Measurements from ENCODE around the gene TRNAU1AP. TPM values are rescaled to one million over a fixed set of nuclear protein-coding genes. Genes with fewer than 3 reads are reported as not detected.

TRNAU1AP gene
- total RNA-seq, 3 donors from 2014 or later (not counting 1 experiment from before 2014, with no cell fraction given), result 28.3 to 38.7 (median 32.1) TPM

DNA sequence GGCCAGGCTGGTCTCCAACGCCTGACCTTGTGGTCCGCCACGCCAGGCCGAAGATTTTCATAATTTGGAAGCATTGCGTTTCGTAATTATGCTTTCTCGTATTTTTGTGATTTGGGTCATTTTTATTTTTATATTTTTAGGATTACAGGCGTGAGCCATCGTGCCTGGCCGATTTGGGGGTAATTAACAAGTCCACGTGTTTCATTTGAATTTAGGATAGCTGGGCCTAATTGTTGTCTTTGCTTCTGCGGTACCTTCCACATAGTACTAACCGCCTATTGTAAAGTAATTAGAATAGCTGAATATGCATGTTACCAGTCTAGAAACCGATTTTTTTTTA, 46.0 kb upstream of the TRNAU1AP start:
- Mint-ChIP-seq H3K27me3 (ENCODE audit: low read depth in 2 of 2) (no peaks in the 10 kb centered on the region), H3K4me1 (peaks cover 54 to 55% of the 10 kb centered on the region in 2 donors), H3K36me3 (no peaks in the 10 kb centered on the region), H3K9me3 (no peaks in the 10 kb centered on the region), H3K4me3 (peak overlapping the region; percentile 99), H3K27ac (peak overlapping the region; percentile 97 to 99)
- DNase-seq (no peak), ATAC-seq (no peak)
- Histone ChIP-seq H3K4me1 (ENCODE audit: control insufficient read depth, insufficient read depth, low read length) (peaks cover 51% of the 10 kb centered on the region), H3K4me3 (ENCODE audit: low read length) (peak overlapping the region; percentile 80), H3K27me3 (ENCODE audit: control insufficient read depth, insufficient read depth, low read length) (no peaks in the 10 kb centered on the region), H3K36me3 (ENCODE audit: control insufficient read depth, insufficient read depth, low read length) (peaks cover 33% of the 10 kb centered on the region), H3K27ac (ENCODE audit: low read length) (peak overlapping the region; percentile 77), H3K9me3 (ENCODE audit: control insufficient read depth, insufficient read depth, low read length) (no peaks in the 10 kb centered on the region)
- TF ChIP-seq, protein P1, sequence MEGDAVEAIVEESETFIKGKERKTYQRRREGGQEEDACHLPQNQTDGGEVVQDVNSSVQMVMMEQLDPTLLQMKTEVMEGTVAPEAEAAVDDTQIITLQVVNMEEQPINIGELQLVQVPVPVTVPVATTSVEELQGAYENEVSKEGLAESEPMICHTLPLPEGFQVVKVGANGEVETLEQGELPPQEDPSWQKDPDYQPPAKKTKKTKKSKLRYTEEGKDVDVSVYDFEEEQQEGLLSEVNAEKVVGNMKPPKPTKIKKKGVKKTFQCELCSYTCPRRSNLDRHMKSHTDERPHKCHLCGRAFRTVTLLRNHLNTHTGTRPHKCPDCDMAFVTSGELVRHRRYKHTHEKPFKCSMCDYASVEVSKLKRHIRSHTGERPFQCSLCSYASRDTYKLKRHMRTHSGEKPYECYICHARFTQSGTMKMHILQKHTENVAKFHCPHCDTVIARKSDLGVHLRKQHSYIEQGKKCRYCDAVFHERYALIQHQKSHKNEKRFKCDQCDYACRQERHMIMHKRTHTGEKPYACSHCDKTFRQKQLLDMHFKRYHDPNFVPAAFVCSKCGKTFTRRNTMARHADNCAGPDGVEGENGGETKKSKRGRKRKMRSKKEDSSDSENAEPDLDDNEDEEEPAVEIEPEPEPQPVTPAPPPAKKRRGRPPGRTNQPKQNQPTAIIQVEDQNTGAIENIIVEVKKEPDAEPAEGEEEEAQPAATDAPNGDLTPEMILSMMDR (IDR thresholded peaks at IDR 0.05), result no peak
- intact Hi-C loops (cut with micrococcal nuclease), result loop anchor here (1.0 to 5.0 kb wide), 6 partner anchors 135 to 420 kb away; partner anchors contain the start of genes EYA3, TAF12 and YTHDF2
- WGBS (ENCODE audit: insufficient coverage), result under 1% methylated on average over 11 of the region's 14 CpGs

DNA sequence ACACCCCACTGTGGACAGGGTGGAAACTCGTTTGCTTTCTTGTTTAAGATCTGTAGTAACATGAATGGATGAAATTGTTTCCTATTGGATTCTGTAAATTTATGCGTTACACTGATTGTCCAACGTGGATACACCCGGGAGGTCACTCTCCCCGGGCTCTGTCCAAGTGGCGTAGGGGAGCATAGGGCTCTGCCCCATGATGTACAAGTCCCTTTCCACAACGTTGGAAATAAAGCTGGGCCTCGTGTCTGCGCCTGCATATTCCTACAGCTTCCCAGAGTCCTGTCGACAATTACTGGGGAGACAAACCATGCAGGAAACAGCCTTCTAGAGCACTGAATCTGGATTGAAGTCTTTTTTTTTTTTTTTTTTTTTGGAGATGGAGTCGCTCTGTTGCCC, 45.6 kb upstream of the TRNAU1AP start:
- no peak for ATAC-seq
- WGBS (ENCODE audit: insufficient coverage), result 1% methylated on average over 11 of the region's 11 CpGs
- H3K4me3 Mint-ChIP-seq, result peak overlapping the region; percentile 99
- Histone ChIP-seq H3K4me1 (ENCODE audit: control insufficient read depth, insufficient read depth, low read length) (peaks cover 54% of the 10 kb centered on the region), H3K9me3 (ENCODE audit: control insufficient read depth, insufficient read depth, low read length) (no peaks in the 10 kb centered on the region), H3K27ac (ENCODE audit: low read length) (peak overlapping the region; percentile 77), H3K36me3 (ENCODE audit: control insufficient read depth, insufficient read depth, low read length) (peaks cover 36% of the 10 kb centered on the region), H3K4me3 (ENCODE audit: low read length) (peak overlapping the region; percentile 80), H3K27me3 (ENCODE audit: control insufficient read depth, insufficient read depth, low read length) (no peaks in the 10 kb centered on the region)
- no peaks in the 10 kb centered on the region for H3K36me3 Mint-ChIP-seq
- DNase-seq, result peak in 1 of 2 donors; percentile 31
- intact Hi-C loops (cut with micrococcal nuclease), result loop anchor here (2.0 to 5.0 kb wide), 5 partner anchors 135 to 420 kb away; partner anchors contain the start of genes EYA3, TAF12 and YTHDF2
- no peaks in the 10 kb centered on the region for H3K9me3 Mint-ChIP-seq
- H3K27me3 Mint-ChIP-seq (ENCODE audit: low read depth in 2 of 2), result no peaks in the 10 kb centered on the region
- TF ChIP-seq, protein P1 (IDR thresholded peaks at IDR 0.05), result no peak
- H3K4me1 Mint-ChIP-seq, result peaks cover 58 to 59% of the 10 kb centered on the region in 2 donors
- peak overlapping the region; percentile 97 to 99 for H3K27ac Mint-ChIP-seq

DNA sequence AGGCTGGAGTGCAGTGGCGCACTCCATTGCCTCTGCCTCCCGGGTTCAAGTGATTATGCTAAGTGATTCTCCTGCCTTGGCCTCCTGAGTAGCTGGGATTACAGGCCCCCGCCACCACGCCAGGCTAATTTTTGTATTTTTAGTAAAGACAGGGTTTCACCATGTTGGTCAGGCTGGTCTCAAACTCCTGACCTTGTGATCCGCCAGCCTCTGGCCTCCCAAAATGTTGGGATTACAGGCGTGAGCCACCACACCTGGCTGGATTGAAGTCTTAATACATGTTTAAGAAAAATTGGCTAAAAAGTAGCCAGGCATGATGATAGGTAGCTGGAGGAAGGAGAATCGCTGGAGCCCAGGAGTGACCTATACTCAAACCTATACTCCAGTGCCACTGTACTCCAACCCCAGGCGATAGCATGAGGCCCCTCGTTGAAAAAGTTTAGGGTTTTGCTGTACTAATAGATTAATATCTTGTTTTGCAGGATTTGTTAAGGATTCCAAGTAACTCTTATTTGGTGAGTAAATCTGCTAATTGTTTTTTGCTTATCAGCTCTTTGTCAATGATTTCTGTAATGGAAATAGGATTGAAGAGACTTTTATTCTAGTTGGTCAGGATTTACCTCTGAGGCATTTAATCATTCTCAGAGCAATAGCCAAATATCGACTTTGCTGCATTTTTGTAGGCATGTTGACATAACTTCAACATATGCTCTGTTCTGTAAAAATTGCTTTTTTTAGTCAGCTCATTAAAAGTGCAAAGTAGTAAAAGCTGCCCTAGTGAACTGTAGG, 45.0 kb upstream of the TRNAU1AP start:
- H3K4me3 ChIP-seq (ENCODE audit: low read length), result peak overlapping the region; percentile 80

More for the DNA sequence above, 45.0 kb upstream of the TRNAU1AP start:
- H3K9me3 ChIP-seq (ENCODE audit: control insufficient read depth, insufficient read depth, low read length), result no peaks in the 10 kb centered on the region
- TF ChIP-seq, protein P1 (IDR thresholded peaks at IDR 0.05), result no peak
- 16% methylated on average over 8 of the region's 10 CpGs for WGBS (ENCODE audit: insufficient coverage)
- Mint-ChIP-seq H3K27ac (peak overlapping the region; percentile 97 to 99), H3K4me3 (peak overlapping the region; percentile 99), H3K27me3 (ENCODE audit: low read depth in 2 of 2) (no peaks in the 10 kb centered on the region), H3K4me1 (peaks cover 63 to 65% of the 10 kb centered on the region in 2 donors), H3K9me3 (no peaks in the 10 kb centered on the region), H3K36me3 (no peaks in the 10 kb centered on the region)
- intact Hi-C loops (cut with micrococcal nuclease), result loop anchor here (2.0 to 5.0 kb wide), 5 partner anchors 134 to 421 kb away; partner anchors contain the start of genes EYA3, TAF12 and YTHDF2
- peaks cover 41% of the 10 kb centered on the region for H3K36me3 ChIP-seq (ENCODE audit: control insufficient read depth, insufficient read depth, low read length)
- ATAC-seq (no peak), DNase-seq (no peak)
- peaks cover 57% of the 10 kb centered on the region for H3K4me1 ChIP-seq (ENCODE audit: control insufficient read depth, insufficient read depth, low read length)
- no peaks in the 10 kb centered on the region for H3K27me3 ChIP-seq (ENCODE audit: control insufficient read depth, insufficient read depth, low read length)
- peak overlapping the region; percentile 77 for H3K27ac ChIP-seq (ENCODE audit: low read length)

Data from natural killer cell (primary cell).